ENCODE data around the gene WNT7B. TPM values are rescaled to one million over a fixed set of nuclear protein-coding genes. Genes with fewer than 3 reads are reported as not detected.

WNT7B gene
- total and polyA plus RNA-seq, 2 experiments from 2014 or later: 0.10 TPM; not detected in 1

GRCh38 chr22:45923212-45923611 lies 53.8 kb downstream of the WNT7B start (continued):
- TF ChIP-seq ZNF462 (CRISPR knock-in tag; IDR thresholded peaks at IDR 0.05): no peak

- DNase-seq (ENCODE audit: low spot score): no peak
- no peak overlapping the region for H3K4me3 Mint-ChIP-seq
Measured at GRCh38 chr22:45922661-45923060, 54.3 kb downstream of the WNT7B start.

More at GRCh38 chr22:45922661-45923060, 54.3 kb downstream of the WNT7B start:
- H3K79me2 ChIP-seq (replicated peaks; ENCODE audit: insufficient read depth): no peaks in the 10 kb centered on the region
- no peaks in the 10 kb centered on the region for H3K4me1 ChIP-seq (ENCODE audit: insufficient read depth)
- H3F3A ChIP-seq (replicated peaks; ENCODE audit: low read depth): no peaks in the 10 kb centered on the region
- Mint-ChIP-seq H3K36me3 (ENCODE audit: low read depth) (no peaks in the 10 kb centered on the region), H3K27me3 (ENCODE audit: insufficient read depth, low read depth, poor library complexity) (no peaks in the 10 kb centered on the region), H3K4me1 (no peaks in the 10 kb centered on the region; the same call in 2 of the 3 replicates), H3K9me3 (no peaks in the 10 kb centered on the region), H3K27ac (no peak overlapping the region)
- H3K27me3 ChIP-seq (ENCODE audit: insufficient read depth): no peaks in the 10 kb centered on the region
- H3K27ac ChIP-seq (ENCODE audit: low read depth): no peak overlapping the region
- no peak overlapping the region for H3K4me3 ChIP-seq
- ATAC-seq: no peak
- H4K20me1 ChIP-seq (replicated peaks; ENCODE audit: insufficient read depth): no peaks in the 10 kb centered on the region
- no peaks in the 10 kb centered on the region for H3K9me2 ChIP-seq (ENCODE audit: insufficient read depth)
- H3K4me2 ChIP-seq: no peak overlapping the region
- TF ChIP-seq POLR2AphosphoS5 (IDR thresholded peaks at IDR 0.05; ENCODE audit: low read depth) (no peak), ZNF114 (CRISPR knock-in tag; IDR thresholded peaks at IDR 0.05) (no peak), NANOG (IDR thresholded peaks at IDR 0.05; ENCODE audit: borderline replicate concordance) (no peak), CREB1 (CRISPR knock-in tag; IDR thresholded peaks at IDR 0.05; ENCODE audit: low read depth) (no peak), REST (IDR thresholded peaks at IDR 0.05; ENCODE audit: unreplicated experiment) (no peak), ZNF331 (CRISPR knock-in tag; IDR thresholded peaks at IDR 0.05; ENCODE audit: low read depth) (no peak), JUNB (IDR thresholded peaks at IDR 0.05; ENCODE audit: unreplicated experiment) (no peak)
- no peak overlapping the region for H2AFZ ChIP-seq
- no peaks in the 10 kb centered on the region for H3K36me3 ChIP-seq (ENCODE audit: insufficient read depth)

Data from GM23338 (cell line).